T-helper 9 cell (primary cell): Measurements from ENCODE around the gene SPATA31E1.
"Not testable (repeated sequence)": the region's sequence is repeated elsewhere in the genome, so short reads cannot be mapped to it uniquely, and the experiment has no call there.

ENCODE experiments used
- DNase-seq: peaks from one replicate; pipeline ENCODE4 v3.0.0-alpha.2; 2020

The SPATA31E1 gene

DNA sequence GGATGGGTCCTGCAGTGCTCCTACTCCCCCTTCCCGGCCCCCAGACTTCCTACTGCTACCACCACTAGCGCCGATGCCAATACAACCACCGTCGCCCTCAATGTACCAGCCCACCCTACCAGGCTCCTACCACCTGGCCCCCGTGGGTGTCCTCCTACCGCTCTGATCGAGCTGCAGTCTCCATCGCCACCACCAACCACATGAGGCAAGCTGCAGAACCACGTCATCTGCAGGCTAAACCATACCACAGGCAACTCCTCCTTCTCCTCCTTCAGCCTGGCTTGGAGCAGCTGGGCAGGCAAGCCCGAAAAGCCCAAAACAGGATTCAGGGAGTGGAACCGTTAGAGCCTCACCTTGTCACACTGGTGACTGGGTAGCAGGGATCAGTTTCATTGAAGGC is 54.7 kb downstream of the SPATA31E1 start:
- DNase-seq: not testable (repeated sequence)

DNA sequence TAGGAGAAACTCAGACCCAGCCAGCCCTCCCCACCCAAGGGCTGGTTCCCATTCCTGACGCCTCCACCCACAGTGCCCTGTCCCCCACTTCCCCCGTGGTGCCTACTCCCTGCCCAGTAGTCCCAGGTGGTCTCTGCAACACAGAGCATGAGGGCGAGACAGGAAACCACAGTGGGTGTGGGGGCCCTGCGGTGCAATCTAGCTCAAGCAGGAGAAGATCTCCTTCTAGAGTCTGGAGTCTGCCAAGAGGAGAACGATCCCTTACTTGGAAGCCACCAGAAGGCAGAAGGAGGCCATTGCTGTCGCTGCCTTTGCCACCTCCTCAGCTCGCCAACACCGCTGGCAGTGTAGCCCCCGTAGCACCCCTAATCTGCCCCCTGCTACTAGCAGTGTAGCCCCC is 55.2 kb downstream of the SPATA31E1 start:
- DNase-seq: not testable (repeated sequence)

DNA sequence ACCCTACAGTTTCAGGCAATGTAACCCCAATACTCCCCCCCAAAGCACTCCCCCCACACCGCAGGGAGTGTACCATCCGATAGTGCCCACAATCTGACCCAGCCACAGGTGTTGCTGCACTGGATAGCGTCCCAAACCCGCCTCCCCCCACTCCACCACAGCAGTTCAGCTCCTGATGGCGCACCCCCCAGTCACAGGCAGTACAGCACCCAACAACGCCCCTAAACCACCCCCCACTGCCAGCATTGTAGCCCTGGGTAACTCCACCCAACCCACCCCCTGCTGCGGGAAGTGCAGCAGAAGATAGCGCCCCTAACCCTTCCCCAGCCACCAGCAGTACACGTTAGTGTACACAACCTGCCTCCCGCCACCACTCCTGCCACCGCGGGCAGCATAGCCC is 55.7 kb downstream of the SPATA31E1 start:
- not testable (repeated sequence) for DNase-seq
